NCI-H446 treated with DMSO at 0.1 percent for 48 hours (cell line): ENCODE results near the gene DENND2C.

ENCODE experiments used
- DNase-seq: peaks from one replicate; lab custom pipeline; 2025; lab: John Stamatoyannopoulos, UW

Gene DENND2C

DNA sequence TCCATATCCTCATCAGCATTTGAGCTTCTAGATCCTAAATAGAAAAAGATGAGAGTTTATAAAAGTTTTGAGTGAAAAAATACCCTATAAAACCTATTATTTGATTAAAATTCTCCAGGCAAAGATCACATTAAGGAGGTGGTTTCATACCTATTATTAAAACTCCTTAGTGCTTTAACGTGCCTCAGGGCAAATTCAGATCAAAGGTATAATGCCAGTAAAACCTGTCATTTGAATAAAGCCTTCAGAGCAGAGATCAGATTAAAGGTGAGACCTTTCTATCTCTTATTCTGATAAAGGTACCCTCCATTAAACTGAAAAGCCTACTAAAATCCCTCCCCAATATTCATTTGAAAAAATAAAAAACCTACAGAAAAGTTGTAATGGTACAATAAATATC, 124.5 kb downstream of the DENND2C start:
- no peak for DNase-seq

DNA sequence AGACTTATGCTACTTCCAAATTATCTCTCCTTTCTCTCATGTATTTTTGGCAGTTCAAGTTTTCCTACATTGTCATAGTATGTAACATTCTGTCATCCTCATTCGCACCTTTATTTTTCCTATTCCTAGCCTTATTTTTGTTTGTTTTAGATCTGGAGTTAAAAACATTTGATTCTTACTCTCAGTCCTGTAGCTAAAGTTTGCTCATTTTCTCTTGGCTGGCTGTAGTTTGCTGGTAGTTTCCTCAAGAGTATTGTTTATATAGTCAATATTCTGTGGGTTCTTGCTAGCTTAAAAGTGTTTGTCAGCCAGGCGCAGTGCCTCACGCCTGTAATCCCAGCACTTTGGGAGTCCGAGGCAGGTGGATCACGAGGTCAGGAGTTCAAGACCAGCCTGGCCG, 129.0 kb downstream of the DENND2C start:
- DNase-seq: no peak

DNA sequence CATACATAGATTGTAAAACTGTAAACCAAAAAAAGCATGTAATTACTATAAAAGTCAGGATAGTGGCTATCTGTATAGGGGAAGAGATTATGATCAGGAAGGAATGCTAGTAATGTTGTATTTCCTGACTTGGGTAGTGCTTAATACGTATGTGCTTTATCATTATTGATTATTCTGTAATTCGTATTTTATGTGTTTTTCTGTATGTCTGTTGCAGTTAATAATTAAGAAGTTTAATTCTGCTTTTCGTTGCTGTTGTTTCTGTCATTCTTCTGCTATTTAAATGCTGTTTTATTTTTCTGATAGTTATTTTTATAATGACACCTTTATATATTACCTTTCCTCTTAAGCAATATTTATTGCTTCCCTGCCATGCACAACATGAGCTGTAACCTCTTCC, 129.6 kb downstream of the DENND2C start:
- no peak for DNase-seq

DNA sequence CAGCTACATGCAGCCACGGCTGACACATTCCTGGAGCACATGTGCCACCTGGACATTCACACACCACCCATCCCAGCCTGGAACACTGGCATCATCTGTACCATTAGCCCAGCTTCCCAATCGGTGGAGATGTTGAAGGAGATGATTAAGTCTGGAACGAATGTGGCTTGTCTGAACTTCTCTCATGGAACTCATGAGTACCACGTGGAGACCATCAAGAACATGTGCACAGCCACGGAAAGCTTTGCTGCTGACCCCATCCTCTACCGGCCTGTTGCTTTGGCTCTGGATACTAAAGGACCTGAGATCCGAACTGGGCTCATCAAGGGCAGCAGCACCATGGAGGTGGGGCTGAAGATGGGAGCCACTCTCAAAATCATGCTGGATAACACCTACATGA, 133.8 kb downstream of the DENND2C start:
- DNase-seq: no peak

DNA sequence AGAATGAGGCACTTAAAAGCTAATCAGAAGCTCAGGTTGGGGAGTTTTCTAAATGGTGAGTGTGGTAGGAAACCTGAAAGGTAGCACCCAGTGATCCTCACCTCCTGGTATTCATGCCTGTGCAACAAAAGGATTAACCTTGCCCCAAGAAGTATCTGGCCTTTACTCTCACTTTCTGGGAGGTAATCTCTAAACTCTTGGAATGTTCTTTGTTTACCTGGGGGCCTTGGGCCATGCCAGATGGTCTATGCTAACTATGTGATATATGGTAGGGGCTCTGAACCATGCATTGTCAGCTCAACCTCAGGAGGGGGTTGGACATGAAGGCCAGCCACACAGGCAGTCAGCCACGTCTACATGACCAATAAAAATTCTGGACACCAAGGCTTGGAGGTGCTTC, 134.4 kb downstream of the DENND2C start:
- DNase-seq: no peak
